Measurements from ENCODE around the gene CAPN12.

DNA sequence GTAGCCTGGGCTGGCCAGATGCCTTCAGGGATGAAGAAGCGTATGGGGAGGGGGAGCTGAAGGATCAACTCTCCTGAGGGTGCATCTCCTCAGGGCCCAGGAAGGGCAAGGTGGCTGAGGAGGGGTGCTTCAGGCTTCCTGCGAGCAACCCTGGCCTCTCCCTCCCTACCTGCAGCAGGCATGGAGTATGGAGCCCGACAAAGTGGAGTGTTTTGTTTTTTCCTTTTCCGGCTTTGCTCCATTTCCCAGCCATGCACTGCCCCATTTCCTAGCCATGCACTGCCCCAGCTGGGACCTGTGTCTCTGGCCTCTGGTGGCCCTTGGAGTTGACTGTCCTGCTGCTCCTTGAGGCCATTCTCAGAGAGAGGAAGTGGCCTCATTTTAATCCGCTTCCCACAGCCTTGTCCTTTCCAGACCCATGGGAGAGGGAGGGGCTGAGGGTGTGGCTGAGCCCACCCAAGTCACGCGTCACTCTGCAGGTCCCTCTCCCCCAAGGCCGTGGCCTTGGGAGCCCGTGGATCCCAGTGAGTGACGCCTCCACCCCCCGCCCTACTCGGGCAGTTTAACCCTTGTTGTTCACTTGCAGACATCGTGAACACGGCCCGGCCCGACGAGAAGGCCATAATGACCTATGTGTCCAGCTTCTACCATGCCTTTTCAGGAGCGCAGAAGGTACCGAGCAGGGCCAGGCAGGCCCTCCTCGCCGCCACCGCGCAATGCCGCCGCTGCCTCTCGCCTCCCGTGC is 34.4 kb downstream of the CAPN12 start:
- TF ChIP-seq EZH2phosphoT487 (IDR thresholded peaks at IDR 0.05; ENCODE audit: insufficient read depth, low read depth) (no peak), EZH2 (IDR thresholded peaks at IDR 0.05; ENCODE audit: insufficient read depth, poor library complexity, severe bottlenecking) (no peak)

Data from GM23248 (cell line).